ENCODE data around the gene ZNF521. TPM values are rescaled to one million over a fixed set of nuclear protein-coding genes. Genes with fewer than 3 reads are reported as not detected.

ZNF521 gene
- total RNA-seq, 2 donors from 2014 or later: 3.8 to 5.3 TPM

DNA sequence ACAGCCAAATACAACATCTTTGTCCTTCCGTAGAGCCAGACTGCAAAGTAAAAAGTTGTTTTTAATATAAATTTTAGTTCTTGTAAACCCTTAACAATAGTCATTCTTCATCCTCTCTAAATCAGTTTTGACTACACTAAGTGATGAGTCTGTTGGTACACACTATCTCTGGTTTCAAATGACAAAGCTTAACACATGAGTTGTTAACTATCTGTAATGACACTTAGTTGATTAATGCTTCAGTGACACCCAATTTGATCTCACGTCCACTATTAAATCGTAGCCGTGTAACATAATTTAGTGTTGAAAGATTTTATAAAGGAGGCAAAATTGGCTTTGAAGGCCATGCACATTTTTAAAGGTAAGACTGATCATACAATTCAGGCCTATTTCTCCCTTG lies 181.6 kb downstream of the ZNF521 start:
- TF ChIP-seq, protein P1, sequence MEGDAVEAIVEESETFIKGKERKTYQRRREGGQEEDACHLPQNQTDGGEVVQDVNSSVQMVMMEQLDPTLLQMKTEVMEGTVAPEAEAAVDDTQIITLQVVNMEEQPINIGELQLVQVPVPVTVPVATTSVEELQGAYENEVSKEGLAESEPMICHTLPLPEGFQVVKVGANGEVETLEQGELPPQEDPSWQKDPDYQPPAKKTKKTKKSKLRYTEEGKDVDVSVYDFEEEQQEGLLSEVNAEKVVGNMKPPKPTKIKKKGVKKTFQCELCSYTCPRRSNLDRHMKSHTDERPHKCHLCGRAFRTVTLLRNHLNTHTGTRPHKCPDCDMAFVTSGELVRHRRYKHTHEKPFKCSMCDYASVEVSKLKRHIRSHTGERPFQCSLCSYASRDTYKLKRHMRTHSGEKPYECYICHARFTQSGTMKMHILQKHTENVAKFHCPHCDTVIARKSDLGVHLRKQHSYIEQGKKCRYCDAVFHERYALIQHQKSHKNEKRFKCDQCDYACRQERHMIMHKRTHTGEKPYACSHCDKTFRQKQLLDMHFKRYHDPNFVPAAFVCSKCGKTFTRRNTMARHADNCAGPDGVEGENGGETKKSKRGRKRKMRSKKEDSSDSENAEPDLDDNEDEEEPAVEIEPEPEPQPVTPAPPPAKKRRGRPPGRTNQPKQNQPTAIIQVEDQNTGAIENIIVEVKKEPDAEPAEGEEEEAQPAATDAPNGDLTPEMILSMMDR (IDR thresholded peaks at IDR 0.05): no peak
- no peaks in the 10 kb centered on the region for H3K27me3 ChIP-seq
- no peak overlapping the region for H3K27ac ChIP-seq
- H3K36me3 ChIP-seq: no peaks in the 10 kb centered on the region
- no peaks in the 10 kb centered on the region for H3K9me3 ChIP-seq
- DNase-seq: no peak
- no peaks in the 10 kb centered on the region for H3K4me1 ChIP-seq
- no peak overlapping the region for H3K9ac ChIP-seq (ENCODE audit: low read depth in 2 of 2, low read length in 2 of 2)
- H3K4me3 ChIP-seq: no peak overlapping the region
- intact Hi-C loops (cut with DNase I): no loop called here

DNA sequence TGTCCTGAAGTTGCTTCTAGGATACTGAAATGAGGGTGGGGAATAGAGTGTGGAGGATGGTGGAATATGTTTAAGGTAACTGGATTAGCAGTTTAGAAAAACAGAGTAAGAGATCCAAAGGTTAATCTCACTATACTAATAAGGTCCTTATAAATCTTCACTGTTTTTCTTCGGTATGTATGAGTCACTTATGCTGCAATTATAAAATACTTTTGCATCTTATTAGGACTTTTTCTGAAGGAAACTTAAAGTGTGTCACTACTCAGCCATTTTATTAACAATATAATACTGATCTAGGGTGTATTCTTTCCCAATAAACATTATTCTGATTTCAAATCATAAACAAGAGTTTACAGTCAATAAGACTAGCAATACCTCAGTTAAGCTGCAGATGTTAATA lies 182.3 kb downstream of the ZNF521 start:
- no peak for DNase-seq
- TF ChIP-seq, protein P1 (IDR thresholded peaks at IDR 0.05): no peak

DNA sequence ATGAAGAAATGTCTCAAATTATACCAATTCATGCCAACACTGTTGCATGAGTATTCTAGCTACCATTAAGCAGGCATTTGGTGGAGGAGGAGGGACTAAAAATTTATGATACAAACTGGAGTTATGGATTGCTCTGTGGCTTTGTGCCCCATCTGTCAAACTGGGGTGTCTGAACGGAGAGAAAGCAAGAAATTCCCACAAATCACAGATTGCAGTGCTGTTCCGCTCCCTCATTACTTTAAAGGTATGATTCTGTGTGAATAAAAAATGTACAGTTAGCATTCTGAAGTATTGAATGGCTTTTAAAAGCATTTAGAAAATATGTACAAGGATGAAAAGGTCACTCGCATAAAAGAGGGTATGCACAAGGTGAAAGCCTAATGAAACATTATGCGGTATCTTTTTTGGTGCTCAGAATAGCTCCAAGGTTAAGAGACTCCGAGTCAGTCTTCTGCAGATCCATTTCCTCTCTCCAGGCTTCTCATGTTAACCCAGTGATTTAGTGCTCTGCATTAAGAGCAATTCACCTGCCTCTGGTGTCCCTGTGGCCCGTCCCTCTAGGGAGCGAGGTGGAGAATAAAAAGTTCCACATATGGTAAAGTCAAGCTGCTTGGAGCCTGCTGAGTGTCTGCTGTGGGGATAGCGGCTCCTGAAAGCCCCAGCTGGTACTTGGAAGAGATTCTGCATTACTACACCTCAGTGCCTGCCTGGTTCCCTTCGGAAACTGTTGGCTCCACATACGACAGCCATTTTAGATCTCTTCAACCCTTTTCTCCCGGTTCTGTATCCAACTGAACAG lies 184.2 kb downstream of the ZNF521 start:
- H3K36me3 ChIP-seq: no peaks in the 10 kb centered on the region
- no peak overlapping the region for H3K27ac ChIP-seq
- intact Hi-C loops (cut with DNase I): no loop called here
- H3K9me3 ChIP-seq: no peaks in the 10 kb centered on the region
- DNase-seq: no peak
- H3K9ac ChIP-seq (ENCODE audit: low read depth in 2 of 2, low read length in 2 of 2): no peak overlapping the region
- H3K27me3 ChIP-seq: no peaks in the 10 kb centered on the region
- TF ChIP-seq, protein P1 (IDR thresholded peaks at IDR 0.05): no peak
- no peak overlapping the region for H3K4me3 ChIP-seq
- H3K4me1 ChIP-seq: no peaks in the 10 kb centered on the region

More for the DNA sequence above, 182.3 kb downstream of the ZNF521 start:
- Histone ChIP-seq H3K9ac (ENCODE audit: low read depth in 2 of 2, low read length in 2 of 2) (no peak overlapping the region), H3K9me3 (no peaks in the 10 kb centered on the region), H3K4me1 (no peaks in the 10 kb centered on the region), H3K4me3 (no peak overlapping the region), H3K36me3 (no peaks in the 10 kb centered on the region), H3K27ac (no peak overlapping the region), H3K27me3 (no peaks in the 10 kb centered on the region)
- intact Hi-C loops (cut with DNase I): no loop called here

DNA sequence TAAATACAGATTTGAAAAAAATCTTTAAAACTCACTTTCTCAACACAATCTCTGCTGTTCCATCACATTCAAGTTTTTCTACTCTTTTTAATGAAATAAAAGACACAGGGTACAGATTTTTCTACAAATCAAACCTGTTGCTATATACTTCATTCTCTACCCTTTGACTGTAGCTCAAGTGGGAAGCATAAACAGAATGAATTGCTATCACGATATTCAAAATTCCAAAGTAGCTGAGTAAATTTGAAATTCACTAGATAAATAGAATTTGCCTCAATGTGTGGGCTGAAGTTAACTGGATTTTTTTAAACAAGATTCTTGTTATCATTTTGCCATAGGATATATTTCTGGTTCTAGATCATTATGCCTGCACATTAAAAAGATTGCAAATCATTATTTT lies 185.9 kb downstream of the ZNF521 start:
- Histone ChIP-seq H3K4me1 (no peaks in the 10 kb centered on the region), H3K27ac (no peak overlapping the region)
- intact Hi-C loops (cut with DNase I): no loop called here

DNA sequence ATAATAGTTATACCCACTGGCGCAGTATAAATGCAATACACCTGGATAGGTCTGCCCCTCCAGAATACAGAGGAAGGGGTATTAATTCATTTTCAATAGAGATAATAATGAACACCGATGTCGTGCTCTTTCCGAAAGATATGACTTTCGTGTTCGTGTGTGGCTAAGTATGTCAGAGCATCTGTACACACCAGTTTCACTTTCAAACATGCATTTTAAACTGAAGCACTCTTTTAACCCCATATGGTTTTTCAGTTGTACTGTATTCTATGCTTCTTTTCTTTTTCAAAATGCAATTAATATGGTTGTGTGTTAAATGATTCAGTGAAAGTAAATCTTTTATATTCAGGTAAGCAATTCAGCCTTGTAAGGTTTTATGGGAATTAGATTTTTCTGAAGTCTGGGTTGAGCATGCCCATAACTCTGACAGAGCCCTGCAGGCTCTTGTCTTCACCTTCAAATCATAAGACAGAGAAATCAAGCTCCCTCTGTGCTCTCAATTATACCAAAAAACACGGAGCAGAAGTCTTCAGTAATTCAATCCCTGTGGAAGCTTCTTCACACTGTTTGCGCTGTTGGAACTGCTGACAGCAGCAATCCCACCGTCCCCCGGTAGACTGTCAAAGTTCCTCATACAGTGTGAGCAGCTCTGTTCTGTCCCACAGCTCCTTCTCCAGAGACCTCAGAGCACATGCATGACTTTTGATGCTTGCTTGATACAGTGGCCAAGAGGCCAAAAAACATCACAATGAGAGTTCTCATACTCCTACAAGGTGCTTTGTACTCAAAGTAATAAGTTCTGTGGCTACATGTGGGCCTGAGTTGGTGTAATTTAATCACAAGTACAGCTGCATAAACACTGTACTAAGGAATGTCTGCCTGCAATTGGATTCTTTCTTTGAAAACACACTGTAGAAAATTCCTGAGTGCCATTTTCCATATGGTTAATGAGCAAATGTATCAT lies 186.8 kb downstream of the ZNF521 start:
- Histone ChIP-seq H3K4me3 (peak overlapping the region; percentile 11), H3K9ac (ENCODE audit: low read depth in 2 of 2, low read length in 2 of 2) (no peak overlapping the region), H3K36me3 (no peaks in the 10 kb centered on the region), H3K9me3 (no peaks in the 10 kb centered on the region), H3K27me3 (no peaks in the 10 kb centered on the region), H3K27ac (no peak overlapping the region), H3K4me1 (no peaks in the 10 kb centered on the region)
- TF ChIP-seq, protein P1 (IDR thresholded peaks at IDR 0.05): no peak
- no peak for DNase-seq
- intact Hi-C loops (cut with DNase I): no loop called here

More for the DNA sequence above, 185.9 kb downstream of the ZNF521 start:
- no peaks in the 10 kb centered on the region for H3K36me3 ChIP-seq
- no peaks in the 10 kb centered on the region for H3K9me3 ChIP-seq
- DNase-seq: no peak
- H3K9ac ChIP-seq (ENCODE audit: low read depth in 2 of 2, low read length in 2 of 2): no peak overlapping the region
- no peaks in the 10 kb centered on the region for H3K27me3 ChIP-seq
- TF ChIP-seq, protein P1 (IDR thresholded peaks at IDR 0.05): no peak
- no peak overlapping the region for H3K4me3 ChIP-seq

All from colonic mucosa (tissue), 4 donors.